Small intestine (tissue), 7 donors: ENCODE measurements around the gene RGS1. TPM values are rescaled to one million over a fixed set of nuclear protein-coding genes. Genes with fewer than 3 reads are reported as not detected.

ENCODE experiments used
- DNase-seq, 2 donors: peaks; one replicate each; pipeline versions ENCODE4 v3.0.0 to v3.0.0-alpha.2; 2013
- FAIRE-seq: peaks from 2 replicates; lab custom pipeline; 2012; peaks lifted over from hg19 to GRCh38; lab: Jason Lieb, UNC
- H3K27ac ChIP-seq, 3 donors: one replicate each; pipeline ENCODE4 v1.5.1; 2013; ENCODE audit warnings: low read length in 2 of 3, mild to moderate bottlenecking in 2 of 3, control low read depth in 1 of 3, inconsistent platforms in 1 of 3, low read depth in 1 of 3, moderate library complexity in 1 of 3
- H3K27me3 ChIP-seq, 3 donors: one replicate each; pipeline ENCODE4 v1.6.1; 2013; ENCODE audit warnings: low read length in 3 of 3, inconsistent platforms in 1 of 3; ENCODE audit not compliant: control insufficient read depth in 3 of 3, insufficient read depth in 3 of 3
- H3K36me3 ChIP-seq, 3 donors: one replicate each; pipeline ENCODE4 v1.6.1; 2013; ENCODE audit warnings: low read length in 3 of 3, inconsistent platforms in 1 of 3, low read depth in 1 of 3, mild to moderate bottlenecking in 1 of 3, moderate library complexity in 1 of 3; ENCODE audit not compliant: control insufficient read depth in 3 of 3, insufficient read depth in 2 of 3
- H3K4me1 ChIP-seq, 3 donors: one replicate each; pipeline ENCODE4 v1.6.1; 2013; ENCODE audit warnings: low read length in 2 of 3, inconsistent platforms in 1 of 3, low read depth in 1 of 3, mild to moderate bottlenecking in 1 of 3, moderate library complexity in 1 of 3; ENCODE audit not compliant: control insufficient read depth in 3 of 3, insufficient read depth in 2 of 3
- H3K4me3 ChIP-seq, 3 donors: one replicate each; pipeline ENCODE4 v1.5.1; 2013; ENCODE audit warnings: low read length in 3 of 3, control low read depth in 1 of 3, inconsistent platforms in 1 of 3, low read depth in 1 of 3, mild to moderate bottlenecking in 1 of 3, moderate library complexity in 1 of 3
- H3K9me3 ChIP-seq, 2 donors: one replicate each; pipeline ENCODE4 v1.6.1; 2013; ENCODE audit warnings: low read depth in 1 of 2, low read length in 1 of 2; ENCODE audit not compliant: control insufficient read depth in 2 of 2, insufficient read depth in 1 of 2
- WGBS, 3 donors: extraction: QIAGEN DNeasy Blood & Tissue Kit; methylation state at CpG; one replicate each; pipeline ENCODE4 v1.1.7; 2013; 5-methylcytosine and 5-hydroxymethylcytosine counted together
- polyA plus RNA-seq, 4 donors: library from polyadenylated mRNA; stranded (reverse) in 3 of 4; unstranded in 1 of 4; fragments of 200-250 nt in 3 of 4; fragments of 120-200 nt in 1 of 4; gene quantifications; one replicate each; pipeline versions ENCODE4 v1.2.1 to v1.2.3, GENCODE V29; 2013
- donor health status: healthy with polysubstance abuse.
- donor health status: control.
- donor health status: control.
- donor health status: Bipolar disorder and iron deficiency.
- donor health status: healthy.

RGS1 gene
- polyA plus RNA-seq, 4 donors = 3.4 to 31.6 (median 19.8) TPM

- Histone ChIP-seq H3K36me3 (no peaks in the 10 kb centered on the region), H3K9me3 (no peaks in the 10 kb centered on the region), H3K4me3 (no peak overlapping the region), H3K27me3 (no peaks in the 10 kb centered on the region), H3K27ac (no peak overlapping the region), H3K4me1 (no peaks in the 10 kb centered on the region)
- WGBS, 3 donors = 79 to 91% (median 80%) methylated on average over 4 of the region's 4 CpGs
- FAIRE-seq (no peak), DNase-seq (no peak)
These were observed 5.8 kb downstream of the RGS1 start for GRCh38 chr1:192581131-192581927.

- H3K4me1 ChIP-seq = peaks cover 0 to 17% (median 0%) of the 10 kb centered on the region in 3 donors
- FAIRE-seq (no peak), DNase-seq (no peak)
- no peaks in the 10 kb centered on the region for H3K9me3 ChIP-seq
- WGBS, 3 donors = 76 to 93% (median 79%) methylated on average over 1 of the region's 1 CpG
- no peak overlapping the region for H3K27ac ChIP-seq
- no peaks in the 10 kb centered on the region for H3K27me3 ChIP-seq
- H3K4me3 ChIP-seq = no peak overlapping the region
- H3K36me3 ChIP-seq = no peaks in the 10 kb centered on the region
These were observed 9.3 kb downstream of the RGS1 start for GRCh38 chr1:192584866-192585265.

- WGBS, 3 donors = 81 to 86% (median 82%) methylated on average over 5 of the region's 5 CpGs
- FAIRE-seq = no peak
- peak; percentile 82 to 87 for DNase-seq
These were observed 12.1 kb downstream of the RGS1 start for GRCh38 chr1:192587386-192588266.

GRCh38 chr1:192588546-192588945, 13.0 kb downstream of the RGS1 start:
- DNase-seq (no peak), FAIRE-seq (no peak)
- no peaks in the 10 kb centered on the region for H3K27me3 ChIP-seq
- H3K36me3 ChIP-seq = no peaks in the 10 kb centered on the region
- WGBS, 3 donors = 75 to 92% (median 81%) methylated on average over 1 of the region's 1 CpG
- H3K4me1 ChIP-seq = peaks cover 0 to 17% (median 0%) of the 10 kb centered on the region in 3 donors
- H3K27ac ChIP-seq = peak overlapping the region in 1 of 3 donors; percentile 55
- H3K4me3 ChIP-seq = no peak overlapping the region
- no peaks in the 10 kb centered on the region for H3K9me3 ChIP-seq

More at GRCh38 chr1:192587386-192588266, 12.1 kb downstream of the RGS1 start:
- Histone ChIP-seq H3K4me1 (peaks cover 0 to 17% (median 0%) of the 10 kb centered on the region in 3 donors), H3K9me3 (no peaks in the 10 kb centered on the region), H3K27ac (peak overlapping the region in 1 of 3 donors; percentile 55), H3K36me3 (no peaks in the 10 kb centered on the region), H3K4me3 (no peak overlapping the region), H3K27me3 (no peaks in the 10 kb centered on the region)

GRCh38 chr1:192589813-192590212, 14.2 kb downstream of the RGS1 start:
- no peaks in the 10 kb centered on the region for H3K36me3 ChIP-seq
- H3K4me1 ChIP-seq = peaks cover 0 to 17% (median 0%) of the 10 kb centered on the region in 3 donors
- no peaks in the 10 kb centered on the region for H3K9me3 ChIP-seq
- 81 to 95% (median 90%) methylated on average over 3 of the region's 3 CpGs for WGBS, 3 donors
- no peaks in the 10 kb centered on the region for H3K27me3 ChIP-seq
- no peak for FAIRE-seq
- no peak overlapping the region for H3K4me3 ChIP-seq
- H3K27ac ChIP-seq = no peak overlapping the region
- no peak for DNase-seq

GRCh38 chr1:192592517-192592916, 16.9 kb downstream of the RGS1 start:
- Histone ChIP-seq H3K4me3 (no peak overlapping the region), H3K36me3 (no peaks in the 10 kb centered on the region), H3K27ac (no peak overlapping the region), H3K4me1 (peaks cover 0 to 7% (median 0%) of the 10 kb centered on the region in 3 donors), H3K9me3 (no peaks in the 10 kb centered on the region), H3K27me3 (no peaks in the 10 kb centered on the region)
- FAIRE-seq (no peak), DNase-seq (no peak)
- WGBS, 3 donors = 63 to 76% (median 74%) methylated on average over 4 of the region's 4 CpGs

- FAIRE-seq = no peak
- WGBS, 3 donors = 95 to 97% (median 96%) methylated on average over 2 of the region's 2 CpGs
- Histone ChIP-seq H3K27me3 (no peaks in the 10 kb centered on the region), H3K4me1 (peaks cover 0 to 4% (median 0%) of the 10 kb centered on the region in 3 donors), H3K9me3 (no peaks in the 10 kb centered on the region), H3K4me3 (no peak overlapping the region), H3K36me3 (no peaks in the 10 kb centered on the region), H3K27ac (no peak overlapping the region)
- no peak for DNase-seq
These were observed 17.6 kb downstream of the RGS1 start for GRCh38 chr1:192592981-192593708.

GRCh38 chr1:192595299-192595698, 19.7 kb downstream of the RGS1 start:
- H3K27ac ChIP-seq = no peak overlapping the region
- no peaks in the 10 kb centered on the region for H3K4me1 ChIP-seq
- no peaks in the 10 kb centered on the region for H3K36me3 ChIP-seq
- no peaks in the 10 kb centered on the region for H3K9me3 ChIP-seq
- no peak overlapping the region for H3K4me3 ChIP-seq
- H3K27me3 ChIP-seq = no peaks in the 10 kb centered on the region
- 66 to 82% (median 75%) methylated on average over 3 of the region's 3 CpGs for WGBS, 3 donors
- FAIRE-seq (no peak), DNase-seq (no peak)
